ENCODE results near the gene ALPG.
"Not testable (repeated sequence)": the region's sequence is repeated elsewhere in the genome, so short reads cannot be mapped to it uniquely, and the experiment has no call there.

The ALPG gene

GRCh38 chr2:232406556-232407310 is at the start of gene ALPG:
Gene ALPG, plus strand, starts transcription at chr2:232406844. Its CDS starts 51 bp downstream, at chr2:232406895.
- TF ChIP-seq CTCF (IDR thresholded peaks at IDR 0.05; ENCODE audit: control insufficient read depth, insufficient read depth, low read depth, low read length, missing control alignments): no peak
- no peak for DNase-seq (ENCODE audit: low read depth)
- H3K4me3 ChIP-seq (ENCODE audit: control insufficient read depth, low read depth, low read length): no peak within 1 kb of the TSS

- no peak for TF ChIP-seq CTCF (IDR thresholded peaks at IDR 0.05; ENCODE audit: control insufficient read depth, insufficient read depth, low read depth, low read length, missing control alignments)
- no peak overlapping the region for H3K4me3 ChIP-seq (ENCODE audit: control insufficient read depth, low read depth, low read length)
- DNase-seq (ENCODE audit: low read depth): no peak
Observed at GRCh38 chr2:232361646-232362045, 45.0 kb upstream of the ALPG start.

- no peak for DNase-seq (ENCODE audit: low read depth)
- no peak overlapping the region for H3K4me3 ChIP-seq (ENCODE audit: control insufficient read depth, low read depth, low read length)
- no peak for TF ChIP-seq CTCF (IDR thresholded peaks at IDR 0.05; ENCODE audit: control insufficient read depth, insufficient read depth, low read depth, low read length, missing control alignments)
Observed at GRCh38 chr2:232362174-232362900, 44.3 kb upstream of the ALPG start.

- H3K4me3 ChIP-seq (ENCODE audit: control insufficient read depth, low read depth, low read length); DNase-seq (ENCODE audit: low read depth): not testable (repeated sequence)
Observed at GRCh38 chr2:232363064-232363783, 43.4 kb upstream of the ALPG start.

- no peak overlapping the region for H3K4me3 ChIP-seq (ENCODE audit: control insufficient read depth, low read depth, low read length)
- peak; percentile 13 for DNase-seq (ENCODE audit: low read depth)
- no peak for TF ChIP-seq CTCF (IDR thresholded peaks at IDR 0.05; ENCODE audit: control insufficient read depth, insufficient read depth, low read depth, low read length, missing control alignments)
Observed at GRCh38 chr2:232363784-232364615, 42.6 kb upstream of the ALPG start.

- H3K4me3 ChIP-seq (ENCODE audit: control insufficient read depth, low read depth, low read length); DNase-seq (ENCODE audit: low read depth): not testable (repeated sequence)
Observed at GRCh38 chr2:232364806-232365594, 41.6 kb upstream of the ALPG start.
